Ovary (tissue), 3 donors: ENCODE measurements around the gene FBLN2.

Source experiments
- EP300 ChIP-seq: sonication (generic); formaldehyde crosslinking; IDR thresholded peaks from one replicate; pipeline ENCODE4 v1.6.1; 2017; ENCODE audit warnings: antibody characterized with exemption
- TF ChIP-seq, protein P1 (sequence below), 3 donors: fragments of 450-650 bp in 2 of 3; fragments of 200-600 bp in 1 of 3; IDR thresholded peaks; one replicate each; pipeline versions ENCODE4 v1.5.1 to v1.8.0; 2016 to 2022; ENCODE audit warnings: antibody characterized with exemption in 3 of 3, mild to moderate bottlenecking in 1 of 3
- donor health status: DM: no; HTN: no; CAD: no.

DNA sequence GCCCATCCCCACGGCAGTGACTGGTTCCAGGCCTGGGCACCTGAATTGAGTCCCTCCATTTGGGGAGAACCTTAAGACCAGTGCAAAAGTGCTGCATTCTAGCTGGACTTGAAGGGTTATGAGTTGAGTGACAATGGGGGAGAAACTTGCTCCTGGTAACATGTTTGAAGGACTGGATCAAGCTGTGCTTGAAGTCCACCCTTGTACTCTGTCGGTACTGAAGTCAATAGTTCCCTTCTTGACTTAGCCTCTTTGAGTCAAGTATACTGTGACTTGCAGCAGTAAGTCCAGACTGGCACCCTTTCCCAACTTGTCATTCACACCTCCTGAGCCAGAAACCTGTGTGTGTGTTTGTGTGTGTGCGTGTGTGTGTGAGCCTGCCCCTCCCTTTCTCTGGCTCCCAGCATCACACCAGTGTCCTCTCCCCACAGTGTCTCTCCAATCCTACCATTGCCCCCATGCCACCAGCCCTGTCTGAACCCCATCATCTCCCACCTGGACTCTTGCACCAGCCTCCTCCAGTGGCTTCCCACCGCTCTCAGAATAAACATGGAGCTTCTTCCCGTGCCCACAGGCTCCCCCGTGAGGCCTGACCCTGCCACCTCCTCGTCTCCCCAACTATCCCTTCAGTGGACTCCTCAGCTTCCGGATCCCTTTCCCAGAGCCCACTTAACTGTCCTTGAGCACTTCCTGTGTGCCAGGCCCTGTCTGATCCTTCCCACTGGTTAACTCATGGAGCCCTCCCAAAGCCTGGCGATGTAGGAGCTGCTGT is 10.2 kb upstream of the FBLN2 start:
- TF ChIP-seq, protein P1, sequence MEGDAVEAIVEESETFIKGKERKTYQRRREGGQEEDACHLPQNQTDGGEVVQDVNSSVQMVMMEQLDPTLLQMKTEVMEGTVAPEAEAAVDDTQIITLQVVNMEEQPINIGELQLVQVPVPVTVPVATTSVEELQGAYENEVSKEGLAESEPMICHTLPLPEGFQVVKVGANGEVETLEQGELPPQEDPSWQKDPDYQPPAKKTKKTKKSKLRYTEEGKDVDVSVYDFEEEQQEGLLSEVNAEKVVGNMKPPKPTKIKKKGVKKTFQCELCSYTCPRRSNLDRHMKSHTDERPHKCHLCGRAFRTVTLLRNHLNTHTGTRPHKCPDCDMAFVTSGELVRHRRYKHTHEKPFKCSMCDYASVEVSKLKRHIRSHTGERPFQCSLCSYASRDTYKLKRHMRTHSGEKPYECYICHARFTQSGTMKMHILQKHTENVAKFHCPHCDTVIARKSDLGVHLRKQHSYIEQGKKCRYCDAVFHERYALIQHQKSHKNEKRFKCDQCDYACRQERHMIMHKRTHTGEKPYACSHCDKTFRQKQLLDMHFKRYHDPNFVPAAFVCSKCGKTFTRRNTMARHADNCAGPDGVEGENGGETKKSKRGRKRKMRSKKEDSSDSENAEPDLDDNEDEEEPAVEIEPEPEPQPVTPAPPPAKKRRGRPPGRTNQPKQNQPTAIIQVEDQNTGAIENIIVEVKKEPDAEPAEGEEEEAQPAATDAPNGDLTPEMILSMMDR (IDR thresholded peaks at IDR 0.05): no peak
- no peak for TF ChIP-seq EP300
